K562 (cell line): ENCODE measurements around the gene MYO18A. TPM values are rescaled to one million over a fixed set of nuclear protein-coding genes. Genes with fewer than 3 reads are reported as not detected.

Experiments used
- CHCHD3 ChIP-seq: fragments of 250-450 bp; sonication (Bioruptor Pico); IDR thresholded peaks from 2 replicates; pipeline ENCODE4 v2.1.2; 2022; ENCODE audit warnings: mild to moderate bottlenecking
- COPS2 ChIP-seq: fragments of 450-650 bp; conservative IDR thresholded peaks from 2 replicates; pipeline ENCODE4 v1.6.1; 2016; ENCODE audit warnings: mild to moderate bottlenecking, moderate library complexity
- CREBBP ChIP-seq: IDR thresholded peaks from one replicate; pipeline ENCODE4 v1.6.1; 2012; ENCODE audit warnings: low read depth, mild to moderate bottlenecking, control low read depth, inconsistent platforms, low read length
- FOS ChIP-seq: IDR thresholded peaks from 3 replicates; pipeline ENCODE4 v1.6.1; 2011; ENCODE audit not compliant: insufficient read length; ENCODE audit errors: extremely low read depth
- HNRNPLL ChIP-seq: fragments of 200-400 bp; formaldehyde crosslinking; IDR thresholded peaks from 2 replicates; pipeline ENCODE4 v1.6.1; 2017; ENCODE audit warnings: low read length, low read depth, mild to moderate bottlenecking; ENCODE audit not compliant: poor library complexity, severe bottlenecking
- MEF2D ChIP-seq: conservative IDR thresholded peaks from 2 replicates; pipeline ENCODE4 v1.6.1; 2016; ENCODE audit warnings: low read depth, missing genetic modification characterization, missing compliant biosample characterization
- TEAD1 ChIP-seq, 2 experiments: fragments of 450-650 bp in 1 of 2; sonication (generic) in 1 of 2; formaldehyde crosslinking; IDR thresholded peaks; 2 replicates each; pipeline versions ENCODE4 v1.4.0 to v1.8.0; 2020 to 2022; ENCODE audit warnings: mild to moderate bottlenecking in 2 of 2, missing genetic modification reagents in 1 of 2
- YY1 ChIP-seq, 3 experiments: IDR thresholded peaks; 2 replicates each; pipeline ENCODE4 v1.6.1; 2011; ENCODE audit warnings: low read length in 2 of 3, mild to moderate bottlenecking in 2 of 3, moderate library complexity in 2 of 3, borderline replicate concordance in 1 of 3, control low read depth in 1 of 3, low read depth in 1 of 3; ENCODE audit not compliant: insufficient read depth in 3 of 3, insufficient replicate concordance in 2 of 3, control insufficient read depth in 1 of 3, insufficient read length in 1 of 3; ENCODE audit errors: extremely low read depth in 1 of 3
- ZNF324 ChIP-seq: fragments of 250-450 bp; sonication (Bioruptor Pico); IDR thresholded peaks from 2 replicates; pipeline ENCODE4 v1.4.0; 2020; ENCODE audit warnings: mild to moderate bottlenecking
- ZNF398 ChIP-seq: fragments of 250-450 bp; sonication (Bioruptor Pico); IDR thresholded peaks from 2 replicates; pipeline ENCODE4 v1.8.0; 2021; ENCODE audit warnings: moderate library complexity, mild to moderate bottlenecking, inconsistent platforms
- ZNF408 ChIP-seq: fragments of 250-450 bp; sonication (Bioruptor Pico); IDR thresholded peaks from 2 replicates; pipeline ENCODE4 v1.4.0; 2020; ENCODE audit warnings: low read depth, mild to moderate bottlenecking, moderate library complexity
- ZNF740 ChIP-seq, 3 experiments: fragments of 200-800 bp in 1 of 3; sonication (Bioruptor generic) in 1 of 3; sonication (generic) in 1 of 3; formaldehyde crosslinking in 1 of 3; IDR thresholded peaks; 2 replicates each; pipeline versions ENCODE4 v1.6.1 to v1.8.0; 2016 to 2022; ENCODE audit warnings: mild to moderate bottlenecking in 2 of 3, missing compliant biosample characterization in 2 of 3, missing genetic modification characterization in 2 of 3, missing genetic modification reagents in 1 of 3
- polyA plus RNA-seq, 8 experiments: library from polyadenylated mRNA; depleted of rRNA in 4 of 8; stranded (reverse) in 5 of 8; unstranded in 3 of 8; fragments of >200 nt; fragmentation: Nextera tagmentation in 2 of 8; fragmentation: Illumina TruSeq in 1 of 8; extraction: Ambion mirVana in 2 of 8; extraction: Trizol in 1 of 8; gene quantifications; 2 replicates each; pipeline versions ENCODE4 v1.2.1 to v1.2.3, GENCODE V29; 2011 to 2014; ENCODE audit warnings: inconsistent platforms in 1 of 8, missing spikeins in 1 of 8
- total RNA-seq, 7 experiments: library from RNA; depleted of rRNA in 6 of 7; stranded (reverse); fragments of >200 nt in 6 of 7; fragmentation: Illumina TruSeq in 2 of 7; extraction: Trizol in 2 of 7; gene quantifications; 2 replicates each; pipeline versions ENCODE4 v1.2.1 to v1.2.3, GENCODE V29; 2011 to 2021; ENCODE audit warnings: low replicate concordance in 1 of 7
- TF ChIP-seq, protein P1 (sequence below): fragments of 450-650 bp; formaldehyde crosslinking; IDR thresholded peaks from 2 replicates; pipeline ENCODE4 v1.4.0; 2020; ENCODE audit warnings: mild to moderate bottlenecking
- TF ChIP-seq, protein P2 (sequence below): fragments of 250-450 bp; sonication (Bioruptor Pico); IDR thresholded peaks from 2 replicates; pipeline ENCODE4 v1.5.0; 2022; ENCODE audit warnings: mild to moderate bottlenecking
- TF ChIP-seq, protein P3 (sequence below): fragments of 250-450 bp; sonication (Bioruptor Pico); IDR thresholded peaks from 2 replicates; pipeline ENCODE4 v1.5.0; 2021; ENCODE audit warnings: mild to moderate bottlenecking, moderate library complexity

MYO18A gene
- total and polyA plus RNA-seq, 9 of the 15 experiments (the other 6 are each of a cell fraction or from before 2014, with no cell fraction given) = 2.5 to 65.4 (median 17.1) TPM

GRCh38 chr17:29176558-29177351 is 3.4 kb downstream of the MYO18A start (continued):
- no peak for TF ChIP-seq ZNF324 (CRISPR knock-in tag)
- no peak for TF ChIP-seq ZNF740 (CRISPR knock-in tag; IDR thresholded peaks at IDR 0.05)
- TF ChIP-seq ZNF740 (tag; IDR thresholded peaks at IDR 0.05) = no peak
- TF ChIP-seq YY1 (IDR thresholded peaks at IDR 0.05; ENCODE audit: borderline replicate concordance in 1 of 3, control insufficient read depth in 1 of 3, extremely low read depth in 1 of 3, insufficient read depth in 3 of 3, insufficient read length in 1 of 3, insufficient replicate concordance in 2 of 3, low read depth in 1 of 3, low read length in 2 of 3) = peak in 2 of 3 experiments; percentile 23 to 52
- no peak; the same call in 1 of the 2 replicates for TF ChIP-seq CHCHD3
- TF ChIP-seq, protein P1, sequence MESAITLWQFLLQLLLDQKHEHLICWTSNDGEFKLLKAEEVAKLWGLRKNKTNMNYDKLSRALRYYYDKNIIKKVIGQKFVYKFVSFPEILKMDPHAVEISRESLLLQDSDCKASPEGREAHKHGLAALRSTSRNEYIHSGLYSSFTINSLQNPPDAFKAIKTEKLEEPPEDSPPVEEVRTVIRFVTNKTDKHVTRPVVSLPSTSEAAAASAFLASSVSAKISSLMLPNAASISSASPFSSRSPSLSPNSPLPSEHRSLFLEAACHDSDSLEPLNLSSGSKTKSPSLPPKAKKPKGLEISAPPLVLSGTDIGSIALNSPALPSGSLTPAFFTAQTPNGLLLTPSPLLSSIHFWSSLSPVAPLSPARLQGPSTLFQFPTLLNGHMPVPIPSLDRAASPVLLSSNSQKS (CRISPR knock-in tag) = no peak
- TF ChIP-seq ZNF408 (CRISPR knock-in tag) = no peak
- TF ChIP-seq COPS2 = no peak
- TF ChIP-seq FOS = no peak
- TF ChIP-seq ZNF398 = no peak
- TF ChIP-seq CREBBP = no peak
- TF ChIP-seq HNRNPLL = no peak
- TF ChIP-seq, protein P2, sequence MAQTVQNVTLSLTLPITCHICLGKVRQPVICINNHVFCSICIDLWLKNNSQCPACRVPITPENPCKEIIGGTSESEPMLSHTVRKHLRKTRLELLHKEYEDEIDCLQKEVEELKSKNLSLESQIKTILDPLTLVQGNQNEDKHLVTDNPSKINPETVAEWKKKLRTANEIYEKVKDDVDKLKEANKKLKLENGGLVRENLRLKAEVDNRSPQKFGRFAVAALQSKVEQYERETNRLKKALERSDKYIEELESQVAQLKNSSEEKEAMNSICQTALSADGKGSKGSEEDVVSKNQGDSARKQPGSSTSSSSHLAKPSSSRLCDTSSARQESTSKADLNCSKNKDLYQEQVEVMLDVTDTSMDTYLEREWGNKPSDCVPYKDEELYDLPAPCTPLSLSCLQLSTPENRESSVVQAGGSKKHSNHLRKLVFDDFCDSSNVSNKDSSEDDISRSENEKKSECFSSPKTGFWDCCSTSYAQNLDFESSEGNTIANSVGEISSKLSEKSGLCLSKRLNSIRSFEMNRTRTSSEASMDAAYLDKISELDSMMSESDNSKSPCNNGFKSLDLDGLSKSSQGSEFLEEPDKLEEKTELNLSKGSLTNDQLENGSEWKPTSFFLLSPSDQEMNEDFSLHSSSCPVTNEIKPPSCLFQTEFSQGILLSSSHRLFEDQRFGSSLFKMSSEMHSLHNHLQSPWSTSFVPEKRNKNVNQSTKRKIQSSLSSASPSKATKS = no peak
- TF ChIP-seq MEF2D (tag) = no peak
- no peak for TF ChIP-seq TEAD1 (CRISPR knock-in tag; IDR thresholded peaks at IDR 0.05)
- TF ChIP-seq, protein P3, sequence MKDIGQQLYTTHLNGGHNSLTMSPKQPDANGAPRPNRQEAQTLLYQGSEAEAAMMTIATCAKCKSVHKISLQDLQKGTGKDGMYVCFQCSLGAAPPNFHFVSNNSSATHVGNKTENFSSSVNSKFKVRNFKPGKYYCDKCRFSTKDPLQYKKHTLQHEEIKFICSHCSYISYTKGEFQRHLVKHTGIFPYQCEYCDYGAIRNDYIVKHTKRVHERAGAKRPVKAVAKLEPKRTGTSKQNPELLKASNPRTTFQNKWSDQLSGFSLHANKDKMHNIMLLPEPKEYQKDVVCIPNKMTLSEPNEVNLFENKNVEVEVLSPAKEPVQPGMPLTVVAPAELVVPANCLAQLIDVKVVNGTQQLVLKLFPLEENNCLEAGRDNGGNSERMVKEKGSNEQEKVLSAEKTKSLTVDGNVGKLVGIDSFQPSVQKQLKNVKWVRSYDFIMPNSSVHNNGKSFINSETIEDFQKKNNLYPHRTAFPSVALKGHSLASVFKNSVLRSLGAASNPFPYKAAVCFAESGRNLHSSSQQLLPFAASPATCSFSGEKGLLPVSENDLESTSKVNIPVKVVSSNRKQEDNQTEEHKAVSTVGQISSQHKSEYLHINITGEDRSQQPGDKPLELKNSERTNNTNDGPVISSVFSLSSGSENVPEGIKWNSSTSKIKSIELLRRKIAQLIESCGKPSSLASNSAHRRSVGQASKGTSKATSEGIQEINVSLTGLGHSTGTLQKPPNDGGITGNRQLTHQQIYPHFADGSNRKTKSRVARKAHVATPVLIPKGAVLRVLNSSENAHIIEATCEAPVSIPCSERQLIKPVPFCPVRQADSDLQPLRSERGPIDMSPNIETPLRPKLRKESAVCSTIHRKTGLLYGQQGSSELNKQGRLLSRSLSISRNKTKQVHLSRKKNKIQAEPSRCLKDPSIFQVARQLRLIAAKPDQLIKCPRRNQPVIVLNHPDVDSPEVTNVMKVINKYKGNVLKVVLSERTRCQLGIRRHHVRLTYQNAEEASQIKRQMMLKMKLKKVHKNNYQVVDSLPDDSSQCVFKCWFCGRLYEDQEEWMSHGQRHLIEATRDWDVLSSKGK (CRISPR knock-in tag) = no peak
